ENCODE data around the gene RANBP9. TPM values are rescaled to one million over a fixed set of nuclear protein-coding genes. Genes with fewer than 3 reads are reported as not detected.

Gene RANBP9
- total and polyA plus RNA-seq, 4 donors, result 5.8 to 25.2 (median 14.1) TPM

GRCh38 chr6:13653296-13653695, 58.3 kb downstream of the RANBP9 start:
- H3K4me3 ChIP-seq (ENCODE audit: low read depth in 1 of 3, low read length in 3 of 3), result no peak overlapping the region
- peaks cover 0 to 9% (median 3%) of the 10 kb centered on the region in 4 donors for H3K36me3 ChIP-seq (ENCODE audit: control insufficient read depth in 4 of 4, insufficient read depth in 3 of 4, low read depth in 1 of 4, low read length in 3 of 4)
- no peak overlapping the region for H3K27ac ChIP-seq (ENCODE audit: low read depth in 1 of 2, low read length in 2 of 2)
- no peak for TF ChIP-seq ATF3 (IDR thresholded peaks at IDR 0.05)
- TF ChIP-seq YY1 (IDR thresholded peaks at IDR 0.05), result no peak
- TF ChIP-seq TAF1 (conservative IDR thresholded peaks at IDR 0.05), result no peak
- TF ChIP-seq HNF4G (IDR thresholded peaks at IDR 0.05), result no peak
- TF ChIP-seq GABPA (IDR thresholded peaks at IDR 0.05 in 1 of 2, conservative IDR thresholded peaks at IDR 0.05 in 1 of 2), result no peak
- TF ChIP-seq ZBTB33 (IDR thresholded peaks at IDR 0.05), result no peak
- TF ChIP-seq REST (IDR thresholded peaks at IDR 0.05), result no peak
- TF ChIP-seq MAX (IDR thresholded peaks at IDR 0.05), result no peak
- TF ChIP-seq HNF4A (conservative IDR thresholded peaks at IDR 0.05), result no peak
- TF ChIP-seq FOXA2 (IDR thresholded peaks at IDR 0.05), result no peak
- TF ChIP-seq EGR1 (IDR thresholded peaks at IDR 0.05; ENCODE audit: low read depth in 2 of 2), result no peak
- TF ChIP-seq JUND (IDR thresholded peaks at IDR 0.05), result no peak
- TF ChIP-seq FOXA1 (IDR thresholded peaks at IDR 0.05), result no peak
- no peak for TF ChIP-seq SP1 (IDR thresholded peaks at IDR 0.05)
- H3K9me3 ChIP-seq (ENCODE audit: control insufficient read depth in 4 of 4, low read length in 3 of 4), result peaks cover 0 to under 1% (median 0%) of the 10 kb centered on the region in 4 donors
- DNase-seq (ENCODE audit: low spot score), result no peak
- no peak overlapping the region for H3K9ac ChIP-seq (ENCODE audit: low read depth in 1 of 2, low read length in 2 of 2)
- H3K4me1 ChIP-seq (ENCODE audit: control insufficient read depth in 4 of 4, insufficient read depth in 4 of 4, low read length in 3 of 4), result no peaks in the 10 kb centered on the region
- WGBS, result 99% methylated on average over 2 of the region's 2 CpGs
- no peaks in the 10 kb centered on the region for H3K27me3 ChIP-seq (ENCODE audit: control insufficient read depth in 4 of 4, insufficient read depth in 4 of 4, low read length in 3 of 4)

GRCh38 chr6:13649393-13649792, 62.2 kb downstream of the RANBP9 start:
- no peak for DNase-seq (ENCODE audit: low spot score)
- H3K27ac ChIP-seq (ENCODE audit: low read depth in 1 of 2, low read length in 2 of 2), result no peak overlapping the region
- no peaks in the 10 kb centered on the region for H3K4me1 ChIP-seq (ENCODE audit: control insufficient read depth in 4 of 4, insufficient read depth in 4 of 4, low read length in 3 of 4)
- peaks cover 0 to 9% (median 4%) of the 10 kb centered on the region in 4 donors for H3K36me3 ChIP-seq (ENCODE audit: control insufficient read depth in 4 of 4, insufficient read depth in 3 of 4, low read depth in 1 of 4, low read length in 3 of 4)
- 96% methylated on average over 4 of the region's 4 CpGs for WGBS
- H3K9ac ChIP-seq (ENCODE audit: low read depth in 1 of 2, low read length in 2 of 2), result no peak overlapping the region
- H3K27me3 ChIP-seq (ENCODE audit: control insufficient read depth in 4 of 4, insufficient read depth in 4 of 4, low read length in 3 of 4), result no peaks in the 10 kb centered on the region
- no peak overlapping the region for H3K4me3 ChIP-seq (ENCODE audit: low read depth in 1 of 3, low read length in 3 of 3)
- H3K9me3 ChIP-seq (ENCODE audit: control insufficient read depth in 4 of 4, low read length in 3 of 4), result no peaks in the 10 kb centered on the region
- no peak for TF ChIP-seq RAD21 (IDR thresholded peaks at IDR 0.05)
- TF ChIP-seq JUND (IDR thresholded peaks at IDR 0.05), result no peak
- TF ChIP-seq MAX (IDR thresholded peaks at IDR 0.05), result no peak
- no peak for TF ChIP-seq FOXA2 (IDR thresholded peaks at IDR 0.05)
- TF ChIP-seq SP1 (IDR thresholded peaks at IDR 0.05), result no peak
- TF ChIP-seq ATF3 (IDR thresholded peaks at IDR 0.05), result no peak
- TF ChIP-seq FOXA1 (IDR thresholded peaks at IDR 0.05), result no peak

Data from liver (tissue), 9 donors.